Measurements from ENCODE around the gene RARB.

DNA sequence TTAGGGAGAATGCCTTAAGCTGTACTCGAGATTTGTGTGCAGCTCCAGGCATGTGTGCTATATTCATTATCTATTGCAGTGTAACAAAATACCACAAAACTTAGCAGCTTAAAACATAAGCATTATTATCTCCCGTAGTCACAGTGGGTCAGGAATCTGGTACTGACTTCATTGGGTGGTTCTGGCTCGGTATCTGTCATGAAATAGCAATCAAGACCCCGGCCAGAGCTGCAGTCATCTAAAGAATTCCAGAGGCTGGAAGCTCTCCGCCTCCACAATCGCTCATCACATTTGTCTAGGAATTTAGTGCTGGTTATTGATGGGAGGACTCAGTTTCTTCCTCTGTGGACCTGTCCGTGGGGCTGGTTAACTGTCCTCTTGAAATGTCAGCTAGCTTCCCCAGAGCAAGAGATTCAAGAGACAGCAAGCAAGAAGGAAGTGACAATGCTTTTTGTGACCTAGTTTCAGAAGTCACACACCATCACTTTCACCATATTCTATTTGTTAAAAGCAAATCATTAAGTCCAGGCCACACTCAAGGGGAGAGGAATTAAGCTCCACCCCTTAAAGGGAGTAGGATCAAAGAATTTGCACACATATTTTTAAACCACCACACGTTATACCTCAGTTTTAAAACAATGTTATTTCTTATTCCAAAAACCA lies 160.5 kb downstream of the RARB start:
- TF ChIP-seq, protein P1, sequence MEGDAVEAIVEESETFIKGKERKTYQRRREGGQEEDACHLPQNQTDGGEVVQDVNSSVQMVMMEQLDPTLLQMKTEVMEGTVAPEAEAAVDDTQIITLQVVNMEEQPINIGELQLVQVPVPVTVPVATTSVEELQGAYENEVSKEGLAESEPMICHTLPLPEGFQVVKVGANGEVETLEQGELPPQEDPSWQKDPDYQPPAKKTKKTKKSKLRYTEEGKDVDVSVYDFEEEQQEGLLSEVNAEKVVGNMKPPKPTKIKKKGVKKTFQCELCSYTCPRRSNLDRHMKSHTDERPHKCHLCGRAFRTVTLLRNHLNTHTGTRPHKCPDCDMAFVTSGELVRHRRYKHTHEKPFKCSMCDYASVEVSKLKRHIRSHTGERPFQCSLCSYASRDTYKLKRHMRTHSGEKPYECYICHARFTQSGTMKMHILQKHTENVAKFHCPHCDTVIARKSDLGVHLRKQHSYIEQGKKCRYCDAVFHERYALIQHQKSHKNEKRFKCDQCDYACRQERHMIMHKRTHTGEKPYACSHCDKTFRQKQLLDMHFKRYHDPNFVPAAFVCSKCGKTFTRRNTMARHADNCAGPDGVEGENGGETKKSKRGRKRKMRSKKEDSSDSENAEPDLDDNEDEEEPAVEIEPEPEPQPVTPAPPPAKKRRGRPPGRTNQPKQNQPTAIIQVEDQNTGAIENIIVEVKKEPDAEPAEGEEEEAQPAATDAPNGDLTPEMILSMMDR (conservative IDR thresholded peaks at IDR 0.05; ENCODE audit: low read depth, low read length): no peak
- TF ChIP-seq EZH2 (IDR thresholded peaks at IDR 0.05; ENCODE audit: borderline replicate concordance, low read depth, low read length, poor library complexity, severe bottlenecking): no peak
